ENCODE data around the gene NCOA6.
"Not testable (repeated sequence)": the region's sequence is repeated elsewhere in the genome, so short reads cannot be mapped to it uniquely, and the experiment has no call there.

NCOA6 gene

GRCh38 chr20:34720266-34720665, 105.2 kb downstream of the NCOA6 start:
- H3K9me3 ChIP-seq (replicated peaks; ENCODE audit: insufficient read depth, low read length): no peaks in the 10 kb centered on the region
- no peak overlapping the region for H2AFZ ChIP-seq (ENCODE audit: low read length)
- H3K79me2 ChIP-seq (ENCODE audit: low read length): no peaks in the 10 kb centered on the region
- H3F3A ChIP-seq (ENCODE audit: insufficient read depth, low read length): no peaks in the 10 kb centered on the region; the same call in 1 of the 2 replicates
- no peak overlapping the region for H3K27ac ChIP-seq (ENCODE audit: low read length)
- H3K27me3 ChIP-seq (replicated peaks; ENCODE audit: insufficient read depth, low read length): no peaks in the 10 kb centered on the region
- no peak for TF ChIP-seq CTCF (IDR thresholded peaks at IDR 0.05; ENCODE audit: low read length)
- TF ChIP-seq EZH2phosphoT487 (IDR thresholded peaks at IDR 0.05; ENCODE audit: low read length): no peak
- no peak for TF ChIP-seq EZH2 (optimal IDR thresholded peaks at IDR 0.05; ENCODE audit: low read depth, low read length)
- H3K4me2 ChIP-seq (ENCODE audit: low read depth, low read length): peak overlapping the region; percentile 44
- 0 out of 2 replicates have a peak overlapping the region, but pooled peaks have one; percentile 11 for H3K4me3 ChIP-seq (ENCODE audit: low read length)
- no peaks in the 10 kb centered on the region for H4K20me1 ChIP-seq (ENCODE audit: insufficient read depth, low read length)
- H3K4me1 ChIP-seq (ENCODE audit: low read length): peaks cover 16% of the 10 kb centered on the region
- H3K9me2 ChIP-seq (replicated peaks; ENCODE audit: insufficient read depth, low read length): no peaks in the 10 kb centered on the region
- no peak overlapping the region; the same call in 1 of the 2 replicates for H3K9ac ChIP-seq (ENCODE audit: low read length)
- no peaks in the 10 kb centered on the region for H3K36me3 ChIP-seq (replicated peaks; ENCODE audit: insufficient read depth, low read length)
- DNase-seq: no peak

- not testable (repeated sequence) for H3K79me2 ChIP-seq (ENCODE audit: low read length); H3K9me3 ChIP-seq (replicated peaks; ENCODE audit: insufficient read depth, low read length); H4K20me1 ChIP-seq (ENCODE audit: insufficient read depth, low read length); H3K36me3 ChIP-seq (replicated peaks; ENCODE audit: insufficient read depth, low read length); H3K4me3 ChIP-seq (ENCODE audit: low read length); H3K9ac ChIP-seq (ENCODE audit: low read length); H3F3A ChIP-seq (ENCODE audit: insufficient read depth, low read length); H2AFZ ChIP-seq (ENCODE audit: low read length); H3K27me3 ChIP-seq (replicated peaks; ENCODE audit: insufficient read depth, low read length); H3K9me2 ChIP-seq (replicated peaks; ENCODE audit: insufficient read depth, low read length)
- Histone ChIP-seq H3K4me1 (ENCODE audit: low read length) (peaks cover 16% of the 10 kb centered on the region), H3K27ac (ENCODE audit: low read length) (peak overlapping the region; percentile 29; the same call in 1 of the 2 replicates), H3K4me2 (ENCODE audit: low read depth, low read length) (peak overlapping the region; percentile 44)
- DNase-seq: peak; percentile 41
These were observed 106.0 kb downstream of the NCOA6 start for GRCh38 chr20:34719242-34720017.

- peaks cover 16% of the 10 kb centered on the region for H3K4me1 ChIP-seq (ENCODE audit: low read length)
- H3K9me3 ChIP-seq (replicated peaks; ENCODE audit: insufficient read depth, low read length): no peaks in the 10 kb centered on the region
- H3K9ac ChIP-seq (ENCODE audit: low read length): no peak overlapping the region
- H4K20me1 ChIP-seq (ENCODE audit: insufficient read depth, low read length): no peaks in the 10 kb centered on the region
- H2AFZ ChIP-seq (ENCODE audit: low read length): no peak overlapping the region
- H3K36me3 ChIP-seq (replicated peaks; ENCODE audit: insufficient read depth, low read length): no peaks in the 10 kb centered on the region
- no peaks in the 10 kb centered on the region for H3K27me3 ChIP-seq (replicated peaks; ENCODE audit: insufficient read depth, low read length)
- H3K27ac ChIP-seq (ENCODE audit: low read length): no peak overlapping the region
- no peaks in the 10 kb centered on the region for H3K79me2 ChIP-seq (ENCODE audit: low read length)
- H3K9me2 ChIP-seq (replicated peaks; ENCODE audit: insufficient read depth, low read length): no peaks in the 10 kb centered on the region
- no peak overlapping the region for H3K4me2 ChIP-seq (ENCODE audit: low read depth, low read length)
- H3K4me3 ChIP-seq (ENCODE audit: low read length): no peak overlapping the region
- TF ChIP-seq CTCF (IDR thresholded peaks at IDR 0.05; ENCODE audit: low read length) (no peak), EZH2 (optimal IDR thresholded peaks at IDR 0.05; ENCODE audit: low read depth, low read length) (no peak), EZH2phosphoT487 (IDR thresholded peaks at IDR 0.05; ENCODE audit: low read length) (no peak)
- no peaks in the 10 kb centered on the region; the same call in 1 of the 2 replicates for H3F3A ChIP-seq (ENCODE audit: insufficient read depth, low read length)
- no peak for DNase-seq
These were observed 108.0 kb downstream of the NCOA6 start for GRCh38 chr20:34717230-34718095.

All from MM.1S (cell line).